COLO829 (cell line): Measurements from ENCODE around the gene MATN1.

Source experiments
- DNase-seq: peaks from one replicate; pipeline ENCODE4 v3.0.0; 2012; ENCODE audit warnings: low spot score

MATN1 gene

DNA sequence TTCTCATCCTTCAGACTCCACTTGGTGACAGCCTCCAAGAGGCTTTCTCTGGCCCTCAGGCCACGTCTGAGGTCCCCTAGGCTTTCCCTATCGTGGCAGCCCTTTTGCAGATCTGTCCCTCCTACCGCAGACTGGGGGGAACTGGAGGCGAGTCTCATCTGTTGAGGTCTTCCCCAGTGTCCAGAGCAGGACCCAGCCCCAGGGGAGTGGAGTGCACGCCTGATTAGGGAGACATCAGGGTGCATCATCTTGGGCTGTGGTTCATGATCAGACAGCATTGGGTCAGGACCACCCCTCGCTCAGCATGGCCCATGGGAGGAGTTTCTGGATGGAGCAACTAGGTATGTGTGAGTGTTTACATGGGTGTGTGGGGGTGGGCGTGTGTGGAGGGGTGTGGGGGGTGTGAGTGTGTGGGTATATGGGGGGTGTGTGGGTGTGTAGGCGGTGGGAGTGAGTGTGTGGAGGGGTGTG is 8.5 kb upstream of the MATN1 start:
- no peak for DNase-seq

DNA sequence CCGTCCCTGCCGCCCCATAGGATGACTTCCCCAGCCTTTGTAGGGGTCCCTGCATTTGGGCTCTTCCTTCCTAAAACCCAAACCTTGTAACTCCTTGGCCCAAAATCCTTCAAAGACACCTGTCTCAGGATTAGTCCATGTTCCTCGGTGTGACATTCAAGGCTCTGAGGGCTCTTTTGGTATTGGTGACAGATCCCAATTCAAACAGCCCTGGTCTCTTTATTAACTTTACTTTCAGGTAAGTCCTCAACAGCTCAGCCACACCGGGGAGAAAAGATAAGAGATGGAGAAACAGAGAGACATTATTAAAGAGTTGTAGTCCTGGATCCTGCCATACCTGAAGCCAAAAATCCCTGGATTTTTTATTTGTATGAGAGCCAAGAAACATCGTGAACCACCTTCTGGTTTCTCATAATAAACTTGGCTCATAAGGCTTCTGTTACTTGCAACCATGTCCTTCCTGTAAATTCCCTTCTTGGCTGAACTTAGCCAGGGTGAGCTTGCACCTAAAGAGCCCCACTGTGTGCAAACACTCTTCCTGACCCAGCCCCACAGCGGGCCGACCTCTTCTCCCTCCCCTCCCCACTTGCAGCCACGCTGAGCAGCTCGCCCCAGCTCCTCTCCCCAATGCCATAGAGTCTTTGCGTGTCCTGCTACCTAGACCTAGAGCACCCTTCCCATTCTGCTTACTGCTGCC is 7.9 kb upstream of the MATN1 start:
- DNase-seq, result no peak

DNA sequence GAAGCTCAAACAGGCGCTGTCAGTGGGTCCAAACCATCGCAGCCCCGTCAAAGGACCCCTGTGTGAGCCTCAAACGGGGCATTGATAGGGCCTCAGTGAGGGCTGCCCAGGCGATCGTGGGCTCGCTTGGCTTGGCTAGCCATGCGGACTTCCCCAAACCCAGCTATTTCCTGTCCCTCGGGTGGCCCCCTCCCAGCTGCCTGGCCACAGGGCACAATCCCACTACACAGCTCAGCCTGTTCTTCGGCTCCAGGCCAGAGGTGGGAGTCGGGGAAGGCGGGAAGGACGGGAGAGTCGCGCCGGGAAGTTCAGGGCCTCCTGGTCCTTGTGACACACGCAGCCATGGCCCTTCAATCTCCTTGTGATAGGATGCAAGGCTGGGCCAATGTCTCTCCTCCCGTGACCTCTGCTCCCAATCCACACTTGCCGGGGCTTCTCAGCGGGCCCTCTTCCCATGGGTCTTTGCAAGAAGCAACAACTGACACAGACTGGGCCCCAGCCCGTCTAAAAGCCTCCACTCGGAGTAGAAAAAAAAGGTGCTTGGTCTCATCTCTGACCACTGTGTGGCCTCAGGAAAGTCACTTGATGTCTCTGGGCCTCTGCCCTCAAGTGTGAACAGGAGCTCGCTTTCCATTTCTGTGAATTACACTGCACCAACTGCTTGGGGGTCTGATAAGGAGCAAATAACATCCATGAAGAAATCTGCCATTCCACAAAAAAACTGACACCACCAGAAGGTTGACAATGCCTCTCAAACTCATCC is 7.1 kb upstream of the MATN1 start:
- no peak for DNase-seq

DNA sequence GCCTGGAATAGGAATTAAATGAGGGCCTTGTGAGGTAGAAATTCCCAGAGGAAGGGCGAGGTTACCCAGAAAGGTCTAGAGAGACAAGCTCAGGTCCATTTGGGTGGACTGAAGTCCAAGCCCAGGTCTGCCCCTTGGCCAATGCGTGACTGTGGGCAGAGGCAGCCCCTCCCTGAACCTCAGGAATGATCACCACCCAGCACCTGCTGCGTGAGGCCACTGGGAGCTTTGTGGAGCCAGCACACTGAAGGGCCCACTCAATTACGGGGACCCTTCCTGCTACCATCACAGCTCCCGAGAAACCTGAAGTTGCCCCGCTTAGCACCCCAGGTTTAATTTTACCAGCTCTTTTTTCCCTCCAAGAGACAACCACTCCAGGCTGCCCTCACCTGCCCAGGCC is 6.5 kb upstream of the MATN1 start:
- DNase-seq, result no peak

DNA sequence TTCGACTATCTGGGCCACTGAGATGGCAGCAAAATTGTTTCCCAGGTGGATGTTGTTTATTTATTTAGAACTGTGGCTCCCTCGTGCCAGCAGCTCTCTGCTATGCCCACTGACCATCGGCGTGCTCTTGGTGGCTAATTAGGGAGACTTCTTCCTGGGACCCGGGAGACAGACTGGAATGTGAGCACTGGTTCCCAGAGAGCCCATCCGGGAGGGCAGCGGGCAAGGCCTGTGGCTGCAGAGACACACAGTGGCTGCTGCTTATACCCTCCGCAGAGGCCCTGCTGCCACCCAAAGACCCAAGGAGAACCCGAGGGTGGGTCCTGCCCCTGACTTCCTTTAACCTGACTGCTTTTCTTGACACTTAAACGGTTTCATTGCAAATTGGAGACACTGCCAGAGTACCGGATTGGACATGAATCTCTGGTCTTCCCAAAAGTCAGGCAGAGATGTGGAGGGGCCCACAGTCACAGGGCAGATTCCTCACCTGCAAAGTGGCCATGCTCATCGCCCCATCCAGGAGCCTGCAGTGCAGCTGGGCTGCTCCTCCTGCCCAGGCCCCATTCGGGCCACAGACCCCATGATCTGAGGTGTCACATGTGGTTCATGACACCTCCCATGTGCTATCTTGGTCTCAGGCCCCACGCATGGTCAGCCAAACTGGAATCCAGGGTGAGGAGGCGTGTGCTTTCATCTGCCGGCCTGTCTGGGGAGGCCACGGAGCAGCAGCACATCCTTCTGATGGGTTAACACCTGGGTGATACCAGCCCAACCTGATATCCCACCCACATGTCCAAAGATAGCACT is 5.7 kb upstream of the MATN1 start:
- DNase-seq, result no peak

DNA sequence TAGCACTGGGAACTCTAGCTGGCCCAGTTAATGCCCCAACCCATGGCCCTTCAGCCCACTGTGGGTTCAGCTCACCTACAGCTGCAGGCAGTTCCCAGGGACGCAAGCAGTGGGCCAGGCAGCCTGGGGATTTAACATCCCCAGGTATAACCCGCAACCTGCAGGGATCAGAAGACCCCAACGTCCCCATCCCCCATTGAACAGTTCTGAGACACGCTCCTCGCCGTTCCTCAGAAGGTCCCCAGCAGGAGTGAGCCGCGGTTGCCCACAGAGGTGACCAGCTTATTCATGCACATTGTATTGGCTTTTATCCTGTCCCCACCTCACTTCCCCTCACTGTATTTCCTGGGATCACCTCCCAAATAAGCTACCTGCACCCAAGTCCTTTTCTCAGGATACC is 5.0 kb upstream of the MATN1 start:
- DNase-seq, result no peak

DNA sequence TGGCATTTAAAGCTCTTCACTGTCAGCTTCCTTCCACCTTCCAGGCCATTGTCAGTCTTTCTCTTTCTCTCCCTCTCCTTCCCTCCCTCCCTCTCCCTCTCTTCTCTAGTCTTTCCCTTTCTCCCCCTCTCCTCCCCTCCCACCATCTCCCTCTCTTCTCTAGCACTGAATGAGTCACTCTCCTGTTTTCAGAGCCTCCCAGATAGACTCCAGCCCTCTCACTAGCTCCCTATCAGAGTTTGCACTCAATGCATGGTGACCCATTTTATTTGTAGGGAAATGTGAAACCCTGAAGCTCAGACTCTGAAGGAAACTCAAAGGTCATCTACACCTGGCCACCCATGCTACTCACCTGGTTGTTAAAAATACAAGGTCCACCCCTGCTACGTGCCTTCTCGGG is 4.4 kb upstream of the MATN1 start:
- no peak for DNase-seq

DNA sequence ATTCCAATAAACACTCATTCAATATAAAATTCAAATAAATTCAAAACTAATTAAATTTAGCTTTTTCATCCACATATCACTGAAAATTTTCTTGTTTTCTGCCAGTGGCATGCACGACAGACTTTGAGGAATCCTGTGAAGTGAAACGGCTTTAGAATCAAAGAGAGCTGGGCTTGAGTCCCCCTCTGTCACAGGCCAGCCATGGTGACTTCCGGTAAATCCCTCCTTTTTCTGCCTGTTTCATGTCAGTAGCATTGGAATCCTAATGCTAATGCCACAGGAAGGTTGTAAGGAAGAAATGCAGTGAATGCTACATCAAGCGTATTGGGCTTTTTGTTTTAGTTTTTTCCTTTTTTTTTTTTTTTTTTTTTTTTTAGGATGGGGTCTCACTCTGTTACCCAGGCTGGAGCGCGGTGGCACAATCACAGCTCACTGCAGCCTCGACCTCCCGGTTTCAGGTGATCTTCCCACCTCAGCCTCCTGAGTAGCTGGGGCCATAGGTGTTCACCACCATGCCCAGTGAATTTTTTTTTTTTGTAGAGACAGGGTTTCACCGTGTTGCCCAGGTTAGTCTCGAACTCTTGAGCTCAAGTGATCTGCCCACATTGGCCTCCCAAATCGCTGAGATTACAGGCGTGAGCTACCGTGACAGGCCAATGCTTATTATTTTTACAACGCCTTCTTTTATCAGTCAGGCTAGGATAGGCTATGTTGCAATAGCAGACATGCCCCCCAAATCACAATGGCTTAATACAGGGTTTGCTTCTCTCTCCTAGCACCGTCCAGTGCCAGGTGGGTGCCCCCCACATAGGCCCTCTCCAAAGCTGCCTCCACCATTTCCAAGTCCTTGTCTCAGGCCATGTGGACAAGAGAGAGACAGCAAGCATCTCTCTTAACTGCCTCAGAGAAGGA is 3.6 kb upstream of the MATN1 start:
- no peak for DNase-seq

DNA sequence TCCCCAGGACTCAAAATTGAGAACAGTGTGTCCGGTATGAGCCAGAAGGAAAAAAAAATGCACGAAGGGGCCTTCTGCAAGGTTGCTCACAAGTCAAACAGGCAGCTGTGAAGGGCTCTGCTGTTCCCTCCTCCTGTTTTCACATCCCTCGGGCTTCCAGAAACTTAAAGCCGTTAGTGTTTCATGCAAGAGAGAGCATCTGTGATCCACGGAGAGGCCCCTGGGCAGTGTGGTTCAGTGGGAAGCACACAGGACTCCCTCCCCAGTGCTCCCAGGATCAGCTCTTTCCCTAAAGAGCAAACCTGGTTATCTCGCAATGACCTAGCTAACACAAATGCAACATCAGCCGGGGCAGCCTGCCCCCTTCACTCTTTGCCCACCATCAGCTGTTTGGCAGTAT is 2.9 kb upstream of the MATN1 start:
- no peak for DNase-seq

DNA sequence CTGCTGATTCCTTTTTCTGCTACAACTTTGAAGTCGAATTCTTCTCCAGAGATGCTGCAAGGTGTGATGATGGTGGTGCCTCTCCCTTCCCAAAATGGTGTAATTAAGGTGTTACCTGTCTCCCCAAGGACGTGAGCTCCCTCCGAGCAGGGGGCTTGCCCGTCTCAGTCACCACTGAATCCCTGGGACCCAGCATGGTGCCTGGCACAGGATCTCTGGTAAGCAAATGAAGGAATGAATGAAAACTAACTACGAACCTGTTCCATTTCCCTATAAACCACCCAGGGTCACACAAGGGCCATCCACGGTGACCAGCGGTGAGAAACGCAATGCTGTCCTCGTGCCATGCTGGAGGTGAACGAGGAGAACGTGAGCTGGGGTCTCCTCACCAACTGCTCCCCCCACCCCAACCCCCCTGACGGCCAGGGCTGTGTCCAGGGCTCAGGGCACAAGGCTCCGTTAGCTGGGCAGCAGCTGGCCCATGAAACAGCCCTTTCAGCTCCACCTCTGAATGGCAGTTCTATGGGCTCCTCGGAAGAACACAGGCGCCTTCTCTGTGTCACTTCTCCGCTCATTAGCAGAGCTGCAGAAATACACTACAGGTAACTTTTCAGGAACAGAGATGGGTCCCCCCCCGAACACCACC is 2.2 kb upstream of the MATN1 start:
- DNase-seq, result no peak

DNA sequence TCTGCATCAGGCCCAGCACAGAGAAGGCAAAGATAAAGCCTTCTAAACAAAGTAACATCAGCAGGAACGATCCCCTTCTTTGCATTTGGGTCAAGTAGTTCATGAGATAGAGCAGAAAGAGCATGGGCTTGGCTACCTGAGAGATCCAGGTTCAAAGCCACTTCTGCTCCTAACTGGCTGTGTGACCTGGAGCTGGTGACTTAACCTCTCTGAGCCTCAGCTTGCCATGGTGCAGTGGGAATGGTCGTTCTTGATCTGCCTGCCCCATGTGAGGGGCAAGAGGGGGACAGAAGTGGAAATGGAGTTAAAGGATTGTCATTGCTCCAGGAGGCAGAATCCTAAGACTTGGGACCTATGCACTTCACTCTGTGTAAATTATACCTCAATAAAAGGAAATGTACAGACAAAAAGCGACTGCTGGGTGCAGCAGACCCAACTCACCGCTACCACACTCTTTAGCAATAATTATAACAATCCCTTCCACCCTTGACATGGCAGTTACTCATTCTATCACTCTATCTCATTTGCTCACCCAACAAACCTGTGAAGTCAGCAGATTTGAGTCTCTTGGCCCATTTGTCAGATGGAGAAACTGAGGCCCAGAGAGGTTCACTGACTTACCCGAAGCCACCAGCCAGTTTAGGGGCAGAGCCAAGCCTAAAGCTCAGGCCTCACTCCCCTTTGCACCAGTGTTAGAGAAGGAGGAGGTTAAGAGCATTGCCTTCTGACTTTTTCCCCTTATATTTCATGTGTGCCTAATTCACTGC is 1.5 kb upstream of the MATN1 start:
- DNase-seq, result no peak

DNA sequence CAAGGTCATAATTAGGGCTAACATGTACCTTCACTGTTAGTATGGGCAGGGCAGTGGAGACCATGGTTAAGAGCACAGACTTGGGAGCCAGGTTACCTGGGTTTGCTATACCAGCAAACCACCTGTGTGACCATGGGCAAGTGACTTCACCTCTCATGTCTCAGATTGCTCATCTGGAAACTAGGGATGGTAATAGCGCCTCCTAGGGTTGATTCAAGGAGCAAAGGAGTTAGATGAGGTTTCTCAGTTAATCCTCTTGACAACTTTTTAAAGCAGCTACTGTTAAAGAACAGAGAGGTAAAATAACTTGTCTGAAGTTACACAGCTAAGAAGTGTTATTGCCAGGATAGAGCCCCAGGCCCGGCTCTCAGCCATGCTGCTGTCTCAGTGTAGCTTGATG is 790 bp upstream of the MATN1 start:
- no peak for DNase-seq

DNA sequence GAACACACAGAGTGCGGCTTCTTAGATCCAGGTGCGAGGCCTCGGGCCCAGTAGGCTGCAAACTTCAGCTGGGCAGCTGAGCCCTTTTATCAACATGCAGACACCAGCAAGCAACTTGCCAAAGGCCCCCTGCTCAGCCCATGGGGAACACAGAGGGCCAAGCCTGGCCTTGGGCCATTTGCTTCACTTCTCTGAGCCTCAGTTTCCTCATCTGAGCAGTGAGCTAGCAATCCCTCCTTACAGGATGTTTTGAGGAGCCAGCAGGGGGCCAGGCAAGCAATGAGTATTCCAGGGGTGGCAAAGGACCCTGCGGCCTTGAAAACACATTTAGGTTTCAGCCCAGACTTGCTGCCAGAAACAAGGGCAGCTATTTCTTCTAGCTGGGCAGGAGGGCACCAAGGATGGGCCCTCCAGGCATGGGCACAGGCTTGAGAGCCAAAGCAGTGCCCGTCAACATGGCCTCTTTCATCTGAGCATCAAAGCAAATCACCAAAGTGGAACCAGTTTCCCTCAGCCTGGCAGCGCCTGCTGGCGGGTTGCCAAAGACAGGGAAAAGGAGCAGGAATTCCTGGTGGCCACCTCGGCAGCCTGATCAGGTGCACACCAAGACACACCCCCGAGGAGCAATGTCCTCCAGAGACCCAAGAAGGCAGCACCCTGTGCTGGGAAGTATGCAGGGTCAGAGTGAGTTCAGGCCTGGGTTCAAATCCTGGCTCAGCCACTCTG is 1.4 kb downstream of the MATN1 start:
- DNase-seq, result no peak

DNA sequence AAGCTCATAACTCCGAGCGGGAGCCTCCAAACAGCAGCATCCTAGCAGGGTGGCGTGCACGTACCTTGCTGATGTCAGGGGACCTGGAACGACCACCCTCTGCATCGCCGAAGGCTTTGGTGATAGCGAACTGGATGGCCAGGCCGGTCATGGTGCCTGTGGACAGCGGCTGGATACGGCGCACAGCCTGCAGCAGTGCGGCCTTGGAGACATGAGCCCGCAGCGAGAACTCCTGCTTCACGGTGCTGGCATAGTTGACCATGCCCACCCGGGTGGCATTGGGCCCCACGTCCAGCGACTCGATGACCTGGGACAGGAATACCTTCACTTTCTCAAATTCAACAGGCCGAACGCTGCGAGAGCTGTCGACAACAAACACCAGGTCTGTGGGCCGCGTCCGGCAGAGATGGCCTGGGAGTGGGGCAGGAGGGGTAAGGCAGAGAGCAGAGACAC is 2.0 kb downstream of the MATN1 start:
- DNase-seq, result no peak

DNA sequence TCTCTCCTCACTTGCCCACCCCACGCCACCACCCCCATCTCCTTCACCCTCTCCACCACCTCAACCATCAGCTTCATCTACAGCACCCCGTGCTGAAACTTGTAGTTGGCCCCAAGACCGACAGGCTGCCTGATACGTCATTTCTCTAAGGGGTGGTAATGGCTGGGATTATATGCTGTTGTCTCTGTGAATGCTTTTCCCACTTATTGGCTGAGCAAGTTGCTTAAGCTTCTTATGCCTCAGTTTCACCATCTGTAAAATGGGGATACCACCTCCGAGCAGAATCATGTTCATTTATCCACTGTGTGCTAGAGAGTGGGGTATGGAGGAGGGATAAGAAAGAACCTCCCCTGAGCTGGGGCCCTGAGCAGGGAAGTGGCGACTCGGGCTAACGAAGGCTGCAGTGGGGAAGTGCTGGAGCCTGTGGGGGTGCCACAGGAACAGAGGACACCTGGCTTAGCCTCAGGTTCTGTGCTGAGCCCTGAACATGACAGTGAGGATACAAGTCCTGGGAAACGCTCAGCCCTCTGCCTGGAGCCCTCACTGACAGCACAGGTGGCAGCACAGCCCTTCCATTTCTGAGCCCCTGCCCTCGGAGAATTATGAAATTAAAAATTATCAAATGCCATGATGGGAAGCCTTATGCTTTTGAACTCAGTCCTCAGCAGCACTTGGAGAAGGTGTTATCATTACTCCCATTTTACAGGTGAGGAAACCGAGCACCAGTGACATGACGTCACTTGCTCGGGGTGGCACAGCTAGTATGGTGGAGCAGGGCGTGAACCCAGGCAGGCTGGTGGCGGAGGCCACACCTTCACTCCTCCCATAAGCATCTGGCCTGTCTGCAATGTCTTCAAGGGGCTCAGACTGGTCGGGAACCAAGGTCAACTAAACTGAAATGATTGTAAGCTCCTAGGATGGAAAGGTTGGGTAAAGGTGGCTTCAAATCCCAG is 2.8 kb downstream of the MATN1 start:
- no peak for DNase-seq

DNA sequence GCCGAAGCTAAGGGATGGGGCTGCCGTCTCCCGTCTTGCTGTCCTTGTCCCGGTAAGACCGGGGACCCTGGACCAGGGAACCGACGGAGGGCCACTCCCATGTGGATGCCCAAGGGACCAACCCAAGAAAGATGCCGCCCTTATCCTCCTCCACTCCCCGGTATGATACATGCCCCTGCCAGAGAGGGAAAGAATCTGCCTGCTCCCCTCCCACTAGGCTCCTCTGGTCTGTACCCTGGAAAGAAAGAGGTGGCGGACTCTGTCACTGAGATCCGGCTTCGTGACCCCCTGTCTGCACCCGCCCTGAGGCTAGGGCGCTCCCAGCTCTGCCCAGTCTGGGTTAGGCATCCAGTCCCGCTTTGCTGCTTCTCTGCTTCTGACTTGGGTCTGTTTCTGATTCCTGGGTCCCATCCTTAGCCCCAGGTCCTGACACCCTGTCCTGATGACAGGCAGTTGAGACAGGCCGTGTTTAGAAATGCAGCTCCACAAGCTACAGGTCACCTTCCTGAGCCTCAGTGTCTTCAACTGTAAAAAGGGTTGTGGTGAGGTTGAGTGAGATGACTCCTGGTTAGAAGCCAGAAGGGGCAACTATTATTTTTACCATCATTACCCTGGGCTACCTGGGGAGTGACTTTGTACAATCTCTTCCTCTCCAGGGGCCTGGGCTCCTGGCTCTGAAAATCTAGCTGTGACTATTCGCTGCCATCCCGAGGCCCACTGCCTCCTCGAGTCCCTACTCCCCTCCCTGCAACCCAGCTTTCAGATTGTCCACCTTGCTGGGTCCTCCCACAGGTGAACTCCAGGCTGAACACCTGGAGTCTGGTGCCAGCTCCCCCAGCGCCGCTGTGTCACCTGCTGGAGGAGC is 3.7 kb downstream of the MATN1 start:
- DNase-seq, result no peak

DNA sequence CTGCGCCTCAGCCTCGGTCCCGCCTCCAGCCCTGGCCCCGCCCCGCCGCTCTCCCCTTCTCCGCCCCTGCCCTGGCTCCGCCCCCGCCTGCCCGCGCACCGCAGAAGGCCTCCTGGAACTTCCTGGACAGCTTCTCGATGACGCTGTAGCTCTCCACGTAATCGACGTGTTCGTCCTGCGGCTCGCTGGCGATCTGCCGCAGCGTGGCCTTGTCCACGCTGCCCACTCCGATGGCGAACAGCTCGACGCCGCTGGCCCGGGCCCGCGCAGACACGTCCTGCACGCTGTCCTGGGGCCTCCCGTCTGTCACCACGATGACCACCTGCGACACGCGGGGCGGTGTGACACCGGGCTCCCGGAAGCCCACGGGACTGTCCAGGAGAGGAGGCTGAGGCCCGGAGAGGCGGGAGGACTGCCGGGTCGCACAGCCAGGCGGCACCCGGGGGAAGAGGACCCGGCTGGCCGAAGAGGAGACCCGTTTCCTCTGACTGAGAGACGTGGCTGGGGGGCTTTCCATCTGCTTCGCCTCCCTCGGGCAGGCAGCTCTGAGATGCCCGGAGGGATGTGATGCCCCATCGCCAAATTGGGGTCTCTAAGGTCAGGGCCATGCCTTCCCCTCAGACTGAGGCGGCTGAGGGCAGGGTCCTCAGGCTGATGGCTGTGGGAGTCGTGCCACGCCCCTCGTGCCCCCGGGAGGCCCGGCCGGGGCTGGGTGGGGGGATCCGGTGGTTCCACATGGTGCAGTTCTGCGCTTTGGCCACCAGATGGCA is 4.6 kb downstream of the MATN1 start:
- peak; percentile 84 for DNase-seq
